GM12872 (cell line): ENCODE measurements around the gene UBE2U.

Experiments used
- TF ChIP-seq, protein P1 (sequence below): IDR thresholded peaks from 3 replicates; pipeline ENCODE4 v1.5.1; 2011; ENCODE audit warnings: low read depth, mild to moderate bottlenecking, low read length, moderate library complexity; ENCODE audit not compliant: insufficient read depth

UBE2U gene

DNA sequence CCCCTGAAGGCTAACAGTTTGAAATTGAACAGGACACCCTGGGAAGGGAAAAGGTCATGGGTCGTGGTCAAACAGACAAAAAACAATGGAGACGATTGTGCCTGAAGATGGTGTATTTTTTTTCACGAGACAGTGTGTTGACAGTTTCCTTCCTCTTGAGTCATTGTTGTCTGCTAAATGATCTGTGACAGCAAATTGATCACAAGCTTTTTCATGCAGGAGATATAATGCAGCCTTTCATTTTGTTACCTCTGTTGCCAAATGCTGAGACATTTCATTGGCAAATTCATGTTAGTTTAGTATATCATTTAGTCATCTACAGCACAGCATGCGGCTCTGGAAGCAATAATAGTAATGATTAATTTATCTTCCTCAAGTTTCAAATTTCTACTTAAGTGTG is 27.7 kb downstream of the UBE2U start:
- TF ChIP-seq, protein P1, sequence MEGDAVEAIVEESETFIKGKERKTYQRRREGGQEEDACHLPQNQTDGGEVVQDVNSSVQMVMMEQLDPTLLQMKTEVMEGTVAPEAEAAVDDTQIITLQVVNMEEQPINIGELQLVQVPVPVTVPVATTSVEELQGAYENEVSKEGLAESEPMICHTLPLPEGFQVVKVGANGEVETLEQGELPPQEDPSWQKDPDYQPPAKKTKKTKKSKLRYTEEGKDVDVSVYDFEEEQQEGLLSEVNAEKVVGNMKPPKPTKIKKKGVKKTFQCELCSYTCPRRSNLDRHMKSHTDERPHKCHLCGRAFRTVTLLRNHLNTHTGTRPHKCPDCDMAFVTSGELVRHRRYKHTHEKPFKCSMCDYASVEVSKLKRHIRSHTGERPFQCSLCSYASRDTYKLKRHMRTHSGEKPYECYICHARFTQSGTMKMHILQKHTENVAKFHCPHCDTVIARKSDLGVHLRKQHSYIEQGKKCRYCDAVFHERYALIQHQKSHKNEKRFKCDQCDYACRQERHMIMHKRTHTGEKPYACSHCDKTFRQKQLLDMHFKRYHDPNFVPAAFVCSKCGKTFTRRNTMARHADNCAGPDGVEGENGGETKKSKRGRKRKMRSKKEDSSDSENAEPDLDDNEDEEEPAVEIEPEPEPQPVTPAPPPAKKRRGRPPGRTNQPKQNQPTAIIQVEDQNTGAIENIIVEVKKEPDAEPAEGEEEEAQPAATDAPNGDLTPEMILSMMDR: no peak

DNA sequence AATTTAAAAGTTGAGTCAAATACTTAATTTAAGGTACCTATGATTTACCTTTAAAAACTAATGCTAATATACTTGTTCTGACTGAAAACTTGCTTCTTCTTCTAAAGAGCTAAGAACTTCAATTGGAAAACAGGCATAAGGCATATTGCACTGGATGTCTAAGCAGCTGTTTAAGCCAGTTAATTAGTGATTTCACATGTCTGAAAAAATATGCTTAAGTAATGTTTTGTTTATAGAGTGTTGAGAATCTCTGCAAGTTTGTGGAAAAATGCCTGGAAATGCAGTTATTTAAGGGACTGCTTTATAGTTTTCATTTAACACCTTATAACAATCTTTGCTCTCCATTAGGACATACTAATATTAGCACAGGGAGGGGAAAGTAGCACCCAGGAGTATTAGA is 28.2 kb downstream of the UBE2U start:
- TF ChIP-seq, protein P1: no peak

DNA sequence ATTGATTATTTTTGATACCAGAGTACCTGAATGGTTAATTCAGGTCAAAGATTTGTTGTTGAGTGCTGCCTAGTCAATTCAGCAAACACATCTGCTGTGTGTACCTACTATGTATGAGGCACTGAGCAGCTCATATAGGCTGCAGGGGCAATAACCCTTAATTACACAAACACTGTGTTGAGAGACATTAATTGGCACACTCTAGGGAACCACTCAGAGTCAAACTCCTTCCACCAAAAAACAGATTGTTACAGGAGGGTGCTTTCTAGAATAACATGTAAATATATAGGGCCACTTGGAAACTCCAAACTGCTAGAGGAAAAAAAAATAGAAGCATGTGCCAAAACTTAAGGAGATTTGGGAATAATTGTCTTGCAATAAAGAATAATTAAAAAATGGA is 31.3 kb downstream of the UBE2U start:
- TF ChIP-seq, protein P1: no peak

DNA sequence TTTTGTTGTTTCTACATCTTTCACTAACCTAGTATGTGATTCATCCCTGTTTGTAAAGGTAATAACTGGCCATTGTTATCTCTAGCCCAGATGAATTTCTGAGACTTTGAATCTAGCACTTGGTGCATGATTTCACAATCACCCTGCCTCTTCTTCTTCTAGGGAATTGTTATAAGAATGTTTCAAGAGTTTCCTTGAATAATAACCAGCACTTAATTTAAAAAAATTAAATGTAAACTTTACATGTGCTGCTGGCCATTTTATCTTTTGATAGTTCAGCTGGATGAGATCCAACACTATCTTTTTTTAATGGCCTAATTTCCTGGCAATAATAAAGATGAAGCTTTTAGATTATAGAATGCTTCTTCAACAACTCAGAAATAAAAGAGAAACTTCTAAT is 31.8 kb downstream of the UBE2U start:
- TF ChIP-seq, protein P1: no peak

DNA sequence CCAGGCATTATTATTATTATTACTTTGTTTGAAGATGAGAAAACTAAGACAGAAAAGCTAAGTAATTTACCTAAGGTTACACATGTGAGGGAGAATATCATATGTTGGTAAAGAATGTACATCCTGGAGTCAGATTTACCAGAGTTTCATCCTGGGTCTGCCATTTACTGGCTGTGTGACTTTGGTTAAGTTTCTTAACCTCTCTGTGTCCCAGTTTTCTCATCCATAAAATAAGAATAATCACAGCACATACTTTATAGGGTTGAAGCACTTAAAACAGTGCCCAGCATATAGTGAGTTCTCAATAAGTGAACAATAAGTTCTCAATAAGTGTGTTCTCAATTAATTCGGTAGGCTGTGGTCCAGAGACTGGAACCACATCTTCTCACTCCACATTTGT is 32.5 kb downstream of the UBE2U start:
- TF ChIP-seq, protein P1: no peak

DNA sequence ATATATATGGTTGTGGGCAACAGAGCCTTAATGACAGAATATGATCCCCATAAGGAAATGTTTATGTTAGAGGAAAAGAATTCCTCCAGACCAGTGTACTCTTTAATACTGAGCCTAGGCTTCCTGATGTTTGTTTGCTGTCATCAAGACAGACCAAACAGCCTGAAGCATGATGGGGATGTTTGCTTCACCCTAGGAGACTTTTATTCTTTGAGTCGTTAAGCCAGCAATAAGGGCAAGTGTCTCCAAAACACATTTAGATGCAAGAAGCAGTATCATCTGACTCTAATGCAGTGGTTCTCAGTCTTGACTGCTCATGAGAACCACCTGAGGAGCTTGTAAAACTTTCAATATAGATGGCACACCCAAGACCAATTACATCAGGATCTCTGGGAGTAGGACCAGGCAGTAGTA is 33.1 kb downstream of the UBE2U start:
- TF ChIP-seq, protein P1: no peak

DNA sequence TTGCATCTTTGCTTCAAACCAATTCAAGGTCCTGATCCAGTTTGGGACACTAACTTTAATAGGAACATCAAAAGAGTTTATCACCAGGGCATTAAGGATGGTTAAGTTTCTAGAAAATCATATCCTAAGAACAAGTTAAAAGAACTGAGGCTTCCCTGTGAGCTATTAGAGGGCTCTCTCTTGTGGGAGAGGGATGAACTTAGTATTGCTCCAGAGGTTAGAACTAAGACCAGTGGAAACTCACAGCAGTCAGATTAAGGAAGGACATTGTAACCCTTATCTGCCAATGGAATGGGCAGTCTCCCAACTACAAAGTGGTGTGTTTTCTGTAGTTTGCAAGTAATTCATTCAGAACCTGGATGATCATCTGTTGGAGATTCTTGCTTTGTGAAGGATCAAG is 36.8 kb downstream of the UBE2U start:
- TF ChIP-seq, protein P1: no peak

DNA sequence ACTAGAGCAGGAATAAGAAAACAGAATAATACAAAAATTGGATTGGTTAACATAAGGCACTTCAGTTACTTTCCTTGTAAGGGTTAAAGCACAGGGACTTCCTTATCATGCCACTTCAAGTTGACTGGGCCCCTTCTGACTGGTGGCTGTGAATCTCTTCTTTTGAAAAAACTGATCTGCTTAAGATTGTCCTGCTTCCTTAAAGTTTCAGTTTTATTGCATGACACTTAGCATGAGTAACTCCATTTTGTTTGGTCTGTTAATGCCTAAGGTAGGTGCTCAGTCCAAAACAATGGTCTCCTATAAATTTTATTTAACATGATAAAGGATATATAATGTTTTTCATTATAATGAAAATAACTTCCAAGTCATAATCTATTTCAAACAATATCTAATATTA is 37.6 kb downstream of the UBE2U start:
- TF ChIP-seq, protein P1: no peak
